ENCODE results near the gene PLAAT3.
"Not testable (repeated sequence)": the region's sequence is repeated elsewhere in the genome, so short reads cannot be mapped to it uniquely, and the experiment has no call there.

PLAAT3 gene

DNA sequence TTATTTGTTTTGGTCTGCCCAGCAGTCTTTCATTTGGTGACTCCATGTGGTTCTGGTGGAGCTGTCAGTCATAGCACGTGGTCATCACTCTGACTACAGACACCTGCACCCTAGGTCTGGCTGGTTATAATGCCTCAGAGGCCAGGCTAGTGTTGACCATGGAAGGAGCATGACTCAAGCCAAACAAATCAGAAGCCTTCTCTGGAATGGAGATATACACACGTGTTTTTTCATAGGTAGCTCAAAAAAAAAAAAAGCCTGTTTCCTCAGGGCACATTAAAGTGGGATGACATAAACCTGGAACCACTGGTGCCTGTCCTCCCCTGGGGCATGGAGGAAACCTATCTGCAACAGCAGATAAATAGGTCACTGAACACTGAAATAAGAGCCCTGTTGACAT lies 8.1 kb upstream of the PLAAT3 start:
- no peak overlapping the region for H3K9ac ChIP-seq (ENCODE audit: low read depth, low read length)

GRCh38 chr11:63621071-63621470 lies 6.8 kb upstream of the PLAAT3 start:
- Histone ChIP-seq H3K27me3 (ENCODE audit: control insufficient read depth, insufficient read depth, low read length) (no peaks in the 10 kb centered on the region), H3K27ac (ENCODE audit: low read depth, low read length) (no peak overlapping the region), H3K4me3 (ENCODE audit: low read depth, low read length) (no peak overlapping the region), H3K36me3 (ENCODE audit: control insufficient read depth, insufficient read depth, low read length) (no peaks in the 10 kb centered on the region), H3K4me1 (ENCODE audit: control insufficient read depth, insufficient read depth, low read length) (peaks cover 4% of the 10 kb centered on the region; the same call in 1 of the 2 replicates), H3K9me3 (ENCODE audit: control insufficient read depth, insufficient read depth, low read length) (no peaks in the 10 kb centered on the region), H3K9ac (ENCODE audit: low read depth, low read length) (no peak overlapping the region)

More for the DNA sequence above, 8.1 kb upstream of the PLAAT3 start:
- H3K27me3 ChIP-seq (ENCODE audit: control insufficient read depth, insufficient read depth, low read length): no peaks in the 10 kb centered on the region
- no peaks in the 10 kb centered on the region for H3K9me3 ChIP-seq (ENCODE audit: control insufficient read depth, insufficient read depth, low read length)
- no peak overlapping the region for H3K4me3 ChIP-seq (ENCODE audit: low read depth, low read length)
- no peak overlapping the region for H3K27ac ChIP-seq (ENCODE audit: low read depth, low read length)
- no peaks in the 10 kb centered on the region for H3K36me3 ChIP-seq (ENCODE audit: control insufficient read depth, insufficient read depth, low read length)
- H3K4me1 ChIP-seq (ENCODE audit: control insufficient read depth, insufficient read depth, low read length): peaks cover 4% of the 10 kb centered on the region; the same call in 1 of the 2 replicates

GRCh38 chr11:63619967-63620366 lies 5.7 kb upstream of the PLAAT3 start:
- Histone ChIP-seq H3K9ac (ENCODE audit: low read depth, low read length) (no peak overlapping the region), H3K4me1 (ENCODE audit: control insufficient read depth, insufficient read depth, low read length) (peaks cover 4% of the 10 kb centered on the region; the same call in 1 of the 2 replicates), H3K27me3 (ENCODE audit: control insufficient read depth, insufficient read depth, low read length) (no peaks in the 10 kb centered on the region), H3K9me3 (ENCODE audit: control insufficient read depth, insufficient read depth, low read length) (no peaks in the 10 kb centered on the region), H3K4me3 (ENCODE audit: low read depth, low read length) (no peak overlapping the region), H3K36me3 (ENCODE audit: control insufficient read depth, insufficient read depth, low read length) (no peaks in the 10 kb centered on the region), H3K27ac (ENCODE audit: low read depth, low read length) (no peak overlapping the region)

- not testable (repeated sequence) for H3K27ac ChIP-seq (ENCODE audit: low read depth, low read length); H3K27me3 ChIP-seq (ENCODE audit: control insufficient read depth, insufficient read depth, low read length); H3K4me1 ChIP-seq (ENCODE audit: control insufficient read depth, insufficient read depth, low read length); H3K9ac ChIP-seq (ENCODE audit: low read depth, low read length); H3K36me3 ChIP-seq (ENCODE audit: control insufficient read depth, insufficient read depth, low read length); H3K9me3 ChIP-seq (ENCODE audit: control insufficient read depth, insufficient read depth, low read length); H3K4me3 ChIP-seq (ENCODE audit: low read depth, low read length)
Measured at GRCh38 chr11:63617686-63618085, 3.5 kb upstream of the PLAAT3 start.

DNA sequence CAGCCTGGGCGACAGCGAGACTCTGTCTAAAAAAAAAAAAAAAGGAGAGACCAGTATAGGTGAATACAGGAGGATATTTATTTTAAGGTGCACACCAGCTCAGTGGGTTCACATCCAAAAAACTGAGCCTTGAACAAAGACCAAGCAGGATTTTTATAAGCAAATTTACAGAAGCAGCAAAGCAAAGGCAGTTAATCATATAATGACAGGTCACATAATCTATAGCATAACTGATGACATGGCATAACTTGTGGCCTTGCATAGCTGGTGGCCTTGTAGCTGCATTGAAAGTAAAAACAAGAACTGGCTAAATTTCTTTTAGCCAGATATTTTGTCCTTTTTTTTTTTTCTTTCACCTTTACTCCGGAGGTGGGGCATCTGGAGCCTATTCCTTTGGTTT lies 2.7 kb upstream of the PLAAT3 start:
- Histone ChIP-seq H3K4me3 (ENCODE audit: low read depth, low read length) (no peak overlapping the region), H3K9me3 (ENCODE audit: control insufficient read depth, insufficient read depth, low read length) (no peaks in the 10 kb centered on the region), H3K36me3 (ENCODE audit: control insufficient read depth, insufficient read depth, low read length) (no peaks in the 10 kb centered on the region), H3K27ac (ENCODE audit: low read depth, low read length) (no peak overlapping the region), H3K9ac (ENCODE audit: low read depth, low read length) (no peak overlapping the region), H3K4me1 (ENCODE audit: control insufficient read depth, insufficient read depth, low read length) (peaks cover 10% of the 10 kb centered on the region; the same call in 1 of the 2 replicates), H3K27me3 (ENCODE audit: control insufficient read depth, insufficient read depth, low read length) (no peaks in the 10 kb centered on the region; the same call in 1 of the 2 replicates)

GRCh38 chr11:63613517-63614135 lies 607 bp downstream of the PLAAT3 start:
- Histone ChIP-seq H3K36me3 (ENCODE audit: control insufficient read depth, insufficient read depth, low read length) (no peaks in the 10 kb centered on the region), H3K9ac (ENCODE audit: low read depth, low read length) (peak overlapping the region; percentile 43; the same call in 1 of the 2 replicates), H3K9me3 (ENCODE audit: control insufficient read depth, insufficient read depth, low read length) (no peaks in the 10 kb centered on the region), H3K4me3 (ENCODE audit: low read depth, low read length) (peak overlapping the region; percentile 74), H3K27me3 (ENCODE audit: control insufficient read depth, insufficient read depth, low read length) (no peaks in the 10 kb centered on the region; the same call in 1 of the 2 replicates), H3K27ac (ENCODE audit: low read depth, low read length) (peak overlapping the region; percentile 16), H3K4me1 (ENCODE audit: control insufficient read depth, insufficient read depth, low read length) (peaks cover 40% of the 10 kb centered on the region)

- Histone ChIP-seq H3K4me3 (ENCODE audit: low read depth, low read length) (peak overlapping the region; percentile 74; the same call in 1 of the 2 replicates), H3K4me1 (ENCODE audit: control insufficient read depth, insufficient read depth, low read length) (peaks cover 44% of the 10 kb centered on the region), H3K27me3 (ENCODE audit: control insufficient read depth, insufficient read depth, low read length) (no peaks in the 10 kb centered on the region; the same call in 1 of the 2 replicates), H3K9ac (ENCODE audit: low read depth, low read length) (no peak overlapping the region), H3K27ac (ENCODE audit: low read depth, low read length) (no peak overlapping the region), H3K9me3 (ENCODE audit: control insufficient read depth, insufficient read depth, low read length) (no peaks in the 10 kb centered on the region), H3K36me3 (ENCODE audit: control insufficient read depth, insufficient read depth, low read length) (no peaks in the 10 kb centered on the region)
Measured at GRCh38 chr11:63612181-63612580, 2.1 kb downstream of the PLAAT3 start.

DNA sequence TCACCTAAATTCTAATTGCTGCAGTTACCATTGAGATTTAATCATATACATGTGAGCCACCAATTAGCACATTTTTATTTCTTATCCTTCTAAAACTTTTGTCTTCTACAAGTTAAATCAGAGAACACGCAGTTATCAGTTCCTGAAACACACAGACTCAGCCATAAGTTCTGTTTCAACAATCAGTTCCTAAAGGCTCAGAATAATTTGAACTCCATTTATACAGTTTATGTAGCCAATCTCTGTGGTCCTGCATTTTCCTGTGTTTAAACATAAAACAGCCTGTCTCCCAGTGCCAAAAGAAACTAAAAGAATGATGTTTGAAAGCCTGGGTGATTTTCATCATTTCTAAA lies 2.9 kb downstream of the PLAAT3 start:
- Histone ChIP-seq H3K4me3 (ENCODE audit: low read depth, low read length) (peak overlapping the region; percentile 8; the same call in 1 of the 2 replicates), H3K36me3 (ENCODE audit: control insufficient read depth, insufficient read depth, low read length) (no peaks in the 10 kb centered on the region), H3K4me1 (ENCODE audit: control insufficient read depth, insufficient read depth, low read length) (peaks cover 44% of the 10 kb centered on the region), H3K27me3 (ENCODE audit: control insufficient read depth, insufficient read depth, low read length) (no peaks in the 10 kb centered on the region; the same call in 1 of the 2 replicates), H3K27ac (ENCODE audit: low read depth, low read length) (peak overlapping the region; percentile 67), H3K9me3 (ENCODE audit: control insufficient read depth, insufficient read depth, low read length) (no peaks in the 10 kb centered on the region), H3K9ac (ENCODE audit: low read depth, low read length) (no peak overlapping the region)

DNA sequence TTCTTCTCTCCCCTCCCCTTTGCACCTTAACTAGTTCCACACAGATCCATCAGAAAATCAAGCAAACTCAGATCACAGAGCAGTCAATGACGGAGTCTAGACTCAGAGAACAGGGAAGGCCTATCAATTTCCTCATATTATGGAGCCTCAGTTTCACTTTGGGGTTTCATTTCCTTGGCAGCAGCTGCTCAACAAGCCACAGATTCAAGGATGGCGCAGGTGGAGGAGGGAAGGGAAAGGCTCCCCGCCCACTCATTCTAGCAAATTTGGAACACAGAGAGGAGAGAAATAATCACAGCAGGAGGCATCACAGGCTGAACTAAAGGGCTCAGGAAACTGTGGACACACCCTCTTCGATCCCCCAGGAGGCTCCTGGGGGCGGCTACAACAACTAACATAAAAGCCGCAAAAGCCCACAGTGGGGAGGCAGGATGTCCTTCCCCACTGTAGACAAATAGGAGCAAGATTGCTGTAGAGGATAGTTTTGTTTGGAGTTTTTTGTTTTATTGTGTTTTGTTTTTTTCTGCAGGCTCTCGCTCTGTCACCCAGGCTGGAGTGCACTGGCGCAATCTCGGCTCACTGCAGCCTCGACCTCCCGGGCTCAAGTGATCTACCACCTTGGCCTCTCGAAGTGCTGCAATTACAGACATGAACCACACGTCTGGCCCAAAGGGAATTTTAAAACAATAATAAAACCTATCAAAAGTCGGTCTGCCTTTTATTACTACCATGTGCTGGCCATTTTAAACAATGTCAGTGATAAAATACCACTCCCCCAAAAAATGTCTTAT lies 3.4 kb downstream of the PLAAT3 start:
- Histone ChIP-seq H3K4me3 (ENCODE audit: low read depth, low read length) (peak overlapping the region; percentile 8), H3K36me3 (ENCODE audit: control insufficient read depth, insufficient read depth, low read length) (no peaks in the 10 kb centered on the region), H3K27me3 (ENCODE audit: control insufficient read depth, insufficient read depth, low read length) (no peaks in the 10 kb centered on the region; the same call in 1 of the 2 replicates), H3K9ac (ENCODE audit: low read depth, low read length) (no peak overlapping the region), H3K4me1 (ENCODE audit: control insufficient read depth, insufficient read depth, low read length) (peaks cover 44% of the 10 kb centered on the region), H3K9me3 (ENCODE audit: control insufficient read depth, insufficient read depth, low read length) (no peaks in the 10 kb centered on the region), H3K27ac (ENCODE audit: low read depth, low read length) (peak overlapping the region; percentile 67)

DNA sequence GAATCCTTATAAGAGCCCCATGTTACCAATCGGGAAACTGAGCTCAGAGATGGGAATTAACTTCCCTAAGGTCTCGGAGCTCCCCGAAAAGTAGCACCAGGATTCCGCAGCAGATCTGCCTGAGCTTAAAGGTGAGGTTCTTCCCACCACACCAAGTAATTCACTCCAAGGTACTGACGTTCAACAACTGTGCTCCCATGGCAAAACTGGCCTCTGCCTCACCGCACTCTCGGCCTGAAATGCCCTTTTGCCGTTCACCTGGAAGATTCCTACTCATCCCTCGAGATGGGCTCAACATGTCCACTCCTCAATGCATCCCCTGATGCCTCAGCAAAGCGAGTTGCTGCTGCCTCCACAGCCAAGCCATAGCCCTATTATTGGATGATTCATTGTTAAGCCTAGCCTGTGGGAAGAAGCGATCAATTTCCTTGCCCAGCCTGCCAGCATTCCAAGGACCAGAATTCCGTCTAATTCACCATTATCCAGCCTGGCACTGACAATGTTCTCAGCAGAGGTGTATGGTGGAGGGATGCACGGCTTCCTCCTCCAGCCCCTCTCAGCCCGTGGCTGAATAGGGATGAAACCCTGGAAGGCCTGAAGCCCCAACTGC lies 4.2 kb downstream of the PLAAT3 start:
- peaks cover 44% of the 10 kb centered on the region for H3K4me1 ChIP-seq (ENCODE audit: control insufficient read depth, insufficient read depth, low read length)
- no peak overlapping the region for H3K9ac ChIP-seq (ENCODE audit: low read depth, low read length)
- no peaks in the 10 kb centered on the region for H3K9me3 ChIP-seq (ENCODE audit: control insufficient read depth, insufficient read depth, low read length)
- peak overlapping the region; percentile 61 for H3K27ac ChIP-seq (ENCODE audit: low read depth, low read length)
- no peaks in the 10 kb centered on the region for H3K36me3 ChIP-seq (ENCODE audit: control insufficient read depth, insufficient read depth, low read length)
- H3K27me3 ChIP-seq (ENCODE audit: control insufficient read depth, insufficient read depth, low read length): no peaks in the 10 kb centered on the region; the same call in 1 of the 2 replicates
- peak overlapping the region; percentile 8; the same call in 1 of the 2 replicates for H3K4me3 ChIP-seq (ENCODE audit: low read depth, low read length)

DNA sequence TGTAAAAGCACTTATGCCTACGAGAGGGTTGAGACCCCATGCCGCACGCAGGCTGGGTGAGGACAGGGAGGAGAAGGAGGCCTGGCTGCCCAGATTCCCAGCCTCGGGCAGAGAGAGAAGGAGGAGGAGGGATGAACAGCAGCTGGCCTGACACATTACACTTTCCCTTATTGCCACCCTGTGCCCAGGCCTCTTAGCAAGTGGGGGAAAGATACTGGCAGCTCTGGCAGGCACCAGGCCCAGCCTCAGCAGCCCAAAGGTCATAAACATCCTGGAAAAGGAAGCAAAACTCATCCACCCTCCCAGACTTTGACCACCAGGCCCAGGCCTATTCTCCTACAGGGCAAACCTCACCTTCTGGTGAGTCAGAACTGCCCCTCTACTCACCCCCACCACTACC lies 4.7 kb downstream of the PLAAT3 start:
- H3K9ac ChIP-seq (ENCODE audit: low read depth, low read length): no peak overlapping the region
- H3K36me3 ChIP-seq (ENCODE audit: control insufficient read depth, insufficient read depth, low read length): no peaks in the 10 kb centered on the region
- no peak overlapping the region for H3K27ac ChIP-seq (ENCODE audit: low read depth, low read length)
- H3K27me3 ChIP-seq (ENCODE audit: control insufficient read depth, insufficient read depth, low read length): no peaks in the 10 kb centered on the region; the same call in 1 of the 2 replicates
- peaks cover 44% of the 10 kb centered on the region for H3K4me1 ChIP-seq (ENCODE audit: control insufficient read depth, insufficient read depth, low read length)
- H3K4me3 ChIP-seq (ENCODE audit: low read depth, low read length): no peak overlapping the region
- no peaks in the 10 kb centered on the region for H3K9me3 ChIP-seq (ENCODE audit: control insufficient read depth, insufficient read depth, low read length)
